Fibroblast of the aortic adventitia (primary cell): ENCODE measurements around the gene SBK3. TPM values are rescaled to one million over a fixed set of nuclear protein-coding genes. Genes with fewer than 3 reads are reported as not detected.

Experiments
- DNase-seq: peaks from one replicate; pipeline ENCODE4 v3.0.0-alpha.2; 2010; ENCODE audit warnings: low read depth
- H3K4me3 ChIP-seq: 2 replicates; pipeline ENCODE4 v1.5.1; 2011; ENCODE audit warnings: low read depth, mild to moderate bottlenecking, control low read depth, low read length, moderate library complexity
- total RNA-seq: library from RNA; depleted of rRNA; stranded (reverse); fragments of >200 nt; gene quantifications from 2 replicates; pipeline ENCODE4 v1.2.3, GENCODE V29; 2012; ENCODE audit warnings: low replicate concordance
- TF ChIP-seq, protein P1 (sequence below): IDR thresholded peaks from 2 replicates; pipeline ENCODE4 v1.5.1; 2011; ENCODE audit warnings: mild to moderate bottlenecking, low read length, control low read depth, inconsistent platforms; ENCODE audit not compliant: insufficient read depth

SBK3 gene, protein sequence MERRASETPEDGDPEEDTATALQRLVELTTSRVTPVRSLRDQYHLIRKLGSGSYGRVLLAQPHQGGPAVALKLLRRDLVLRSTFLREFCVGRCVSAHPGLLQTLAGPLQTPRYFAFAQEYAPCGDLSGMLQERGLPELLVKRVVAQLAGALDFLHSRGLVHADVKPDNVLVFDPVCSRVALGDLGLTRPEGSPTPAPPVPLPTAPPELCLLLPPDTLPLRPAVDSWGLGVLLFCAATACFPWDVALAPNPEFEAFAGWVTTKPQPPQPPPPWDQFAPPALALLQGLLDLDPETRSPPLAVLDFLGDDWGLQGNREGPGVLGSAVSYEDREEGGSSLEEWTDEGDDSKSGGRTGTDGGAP
- total RNA-seq = 0.25 TPM in 1 of 2 replicates, not detected in the other

DNA sequence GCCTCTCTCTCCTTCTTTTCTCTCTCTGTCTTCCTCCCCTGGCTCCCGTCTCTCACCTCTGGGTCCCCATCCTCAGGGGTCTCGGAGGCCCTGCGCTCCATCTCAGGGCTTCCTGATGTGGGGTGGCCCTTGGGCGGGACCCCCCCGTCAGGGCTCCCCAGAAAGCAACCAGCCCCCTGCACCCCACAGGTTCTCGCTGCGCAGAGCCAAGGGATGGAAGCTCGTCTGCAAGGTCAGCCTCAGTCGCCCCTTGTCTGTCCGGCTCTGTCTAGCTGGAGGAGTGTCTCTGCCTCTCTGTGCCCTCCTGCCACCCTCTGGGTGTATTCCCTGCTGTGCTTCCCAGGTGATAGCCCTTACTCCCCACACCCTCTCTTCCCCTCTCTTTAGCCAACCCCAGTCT is at the start of gene SBK3:
Gene SBK3 (minus strand): TSS at position 101 of the 400 bp plus-strand sequence. CDS start 0 bp downstream, at position 101.
- TF ChIP-seq, protein P1, sequence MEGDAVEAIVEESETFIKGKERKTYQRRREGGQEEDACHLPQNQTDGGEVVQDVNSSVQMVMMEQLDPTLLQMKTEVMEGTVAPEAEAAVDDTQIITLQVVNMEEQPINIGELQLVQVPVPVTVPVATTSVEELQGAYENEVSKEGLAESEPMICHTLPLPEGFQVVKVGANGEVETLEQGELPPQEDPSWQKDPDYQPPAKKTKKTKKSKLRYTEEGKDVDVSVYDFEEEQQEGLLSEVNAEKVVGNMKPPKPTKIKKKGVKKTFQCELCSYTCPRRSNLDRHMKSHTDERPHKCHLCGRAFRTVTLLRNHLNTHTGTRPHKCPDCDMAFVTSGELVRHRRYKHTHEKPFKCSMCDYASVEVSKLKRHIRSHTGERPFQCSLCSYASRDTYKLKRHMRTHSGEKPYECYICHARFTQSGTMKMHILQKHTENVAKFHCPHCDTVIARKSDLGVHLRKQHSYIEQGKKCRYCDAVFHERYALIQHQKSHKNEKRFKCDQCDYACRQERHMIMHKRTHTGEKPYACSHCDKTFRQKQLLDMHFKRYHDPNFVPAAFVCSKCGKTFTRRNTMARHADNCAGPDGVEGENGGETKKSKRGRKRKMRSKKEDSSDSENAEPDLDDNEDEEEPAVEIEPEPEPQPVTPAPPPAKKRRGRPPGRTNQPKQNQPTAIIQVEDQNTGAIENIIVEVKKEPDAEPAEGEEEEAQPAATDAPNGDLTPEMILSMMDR = no peak
- H3K4me3 ChIP-seq = no peak within 1 kb of the TSS
- no peak for DNase-seq

- no peak for DNase-seq
- TF ChIP-seq, protein P1 = no peak
- no peak overlapping the region for H3K4me3 ChIP-seq
Observed at GRCh38 chr19:55593096-55593772, 47.9 kb upstream of the SBK3 start.

- TF ChIP-seq, protein P1 = no peak
- DNase-seq = no peak
- H3K4me3 ChIP-seq = no peak overlapping the region
Observed at GRCh38 chr19:55592391-55593090, 47.2 kb upstream of the SBK3 start.

GRCh38 chr19:55591555-55591954 is 46.2 kb upstream of the SBK3 start:
- DNase-seq = no peak
- H3K4me3 ChIP-seq = no peak overlapping the region
- TF ChIP-seq, protein P1 = no peak

DNA sequence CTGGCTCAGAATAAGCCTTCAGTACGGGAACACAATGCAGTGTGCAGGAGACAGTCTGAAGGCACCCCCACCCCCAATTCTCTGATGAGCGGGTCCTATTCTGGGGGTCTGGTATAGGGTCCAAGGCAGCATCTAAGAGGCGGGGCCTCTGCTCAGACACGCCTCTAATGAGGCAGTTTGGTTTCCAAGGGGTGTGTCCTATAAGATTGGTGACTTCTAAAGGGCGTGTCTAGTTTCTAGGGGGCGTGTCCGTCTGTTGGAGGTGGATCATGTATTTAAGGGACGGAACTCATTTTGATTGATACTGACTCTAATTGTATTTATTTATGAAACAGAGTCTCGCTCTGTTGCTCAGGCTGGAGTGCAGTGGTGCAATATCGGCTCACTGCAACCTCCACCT is 45.3 kb upstream of the SBK3 start:
- TF ChIP-seq, protein P1 = no peak
- DNase-seq = no peak
- H3K4me3 ChIP-seq = no peak overlapping the region

GRCh38 chr19:55590109-55590508 is 44.8 kb upstream of the SBK3 start:
- no peak for DNase-seq
- H3K4me3 ChIP-seq = no peak overlapping the region
- TF ChIP-seq, protein P1 = no peak
